ENCODE measurements around the gene FGF18.

- no peak for TF ChIP-seq CTCF (IDR thresholded peaks at IDR 0.05; ENCODE audit: insufficient read depth, low read length, poor library complexity, severe bottlenecking)
- no peak for TF ChIP-seq EZH2phosphoT487 (conservative IDR thresholded peaks at IDR 0.05; ENCODE audit: low read length)
Observed at GRCh38 chr5:171492781-171493180, 73.3 kb downstream of the FGF18 start.

All from SU-DHL-6 (cell line).